Central memory CD8-positive, alpha-beta T cell (primary cell): ENCODE measurements around the gene RAB9A.
A peak's percentile ranks its signal among the peaks of the same experiment; 100 is the strongest.
"Not testable (repeated sequence)": the region's sequence is repeated elsewhere in the genome, so short reads cannot be mapped to it uniquely, and the experiment has no call there.

Source experiments
- ATAC-seq: fragments of 150-1000 bp; cut with Tn5 transposase; replicated peaks from 2 replicates; pipeline ENCODE4 v1.10.0; 2022; ENCODE audit warnings: mild to moderate bottlenecking, moderate FRiP score, moderate number of reproducible peaks; ENCODE audit not compliant: poor library complexity, severe bottlenecking; ENCODE audit errors: extremely low read depth
- DNase-seq, 2 donors: peaks; one replicate each; pipeline ENCODE4 v3.0.0; 2021; ENCODE audit warnings: low spot score in 2 of 2
- H3K27ac Mint-ChIP-seq: one replicate; pipeline ENCODE4 v1.8.0; 2022; ENCODE audit warnings: low read depth, mild to moderate bottlenecking, moderate library complexity, mixed read lengths
- H3K27me3 Mint-ChIP-seq: one replicate; pipeline ENCODE4 v1.8.0; 2022; ENCODE audit warnings: mixed read lengths
- H3K36me3 Mint-ChIP-seq: one replicate; pipeline ENCODE4 v1.8.0; 2022; ENCODE audit warnings: mild to moderate bottlenecking, moderate library complexity, mixed read lengths; ENCODE audit not compliant: insufficient read depth
- H3K4me1 Mint-ChIP-seq: one replicate; pipeline ENCODE4 v1.8.0; 2022; ENCODE audit warnings: mixed read lengths
- H3K4me3 Mint-ChIP-seq: one replicate; pipeline ENCODE4 v1.8.0; 2022; ENCODE audit warnings: mild to moderate bottlenecking, moderate library complexity, mixed read lengths
- H3K9me3 Mint-ChIP-seq: one replicate; pipeline ENCODE4 v1.8.0; 2022; ENCODE audit warnings: mixed read lengths

Gene RAB9A

DNA sequence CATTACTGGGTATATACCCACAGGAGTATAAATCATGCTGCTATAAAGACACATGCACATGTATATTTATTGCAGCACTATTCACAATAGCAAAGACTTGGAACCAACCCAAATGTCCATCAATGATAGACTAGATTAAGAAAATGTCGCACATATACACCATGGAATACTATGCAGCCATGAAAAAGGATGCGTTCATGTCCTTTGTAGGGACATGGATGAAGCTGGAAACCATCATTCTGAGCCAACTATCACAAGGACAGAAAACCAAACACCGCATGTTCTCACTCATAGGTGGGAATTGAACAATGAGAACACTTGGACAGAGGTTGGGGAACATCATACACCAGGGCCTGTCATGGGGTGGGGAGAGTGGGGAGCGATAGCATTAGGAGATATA, 9.2 kb upstream of the RAB9A start:
- H3K27ac Mint-ChIP-seq, H3K9me3 Mint-ChIP-seq, H3K4me3 Mint-ChIP-seq, DNase-seq, H3K4me1 Mint-ChIP-seq, H3K27me3 Mint-ChIP-seq, H3K36me3 Mint-ChIP-seq, ATAC-seq: not testable (repeated sequence)

DNA sequence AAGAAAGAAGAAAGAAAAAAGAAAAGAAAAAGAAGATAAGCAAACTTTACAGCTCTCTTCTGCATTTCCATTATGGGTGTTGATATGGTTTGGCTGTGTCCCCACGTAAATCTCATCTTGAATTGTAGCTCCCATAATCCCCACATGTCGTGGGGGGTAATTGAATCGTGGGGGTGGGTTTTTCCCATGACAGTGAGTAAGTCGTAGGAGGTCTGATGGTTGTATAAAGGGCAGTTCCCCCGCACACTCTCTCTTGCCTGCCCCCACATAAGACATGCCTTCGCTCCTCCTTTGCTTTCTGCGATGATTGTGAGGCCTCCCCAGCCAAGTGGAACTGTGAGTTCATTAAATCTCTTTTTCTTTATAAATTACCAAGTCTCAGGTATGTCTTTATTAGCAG, 7.3 kb upstream of the RAB9A start:
- ATAC-seq (no peak), DNase-seq (no peak)
- peaks cover 9% of the 10 kb centered on the region for H3K4me1 Mint-ChIP-seq
- peaks cover 5% of the 10 kb centered on the region for H3K36me3 Mint-ChIP-seq
- no peak overlapping the region for H3K27ac Mint-ChIP-seq
- no peaks in the 10 kb centered on the region for H3K27me3 Mint-ChIP-seq
- no peak overlapping the region for H3K4me3 Mint-ChIP-seq
- H3K9me3 Mint-ChIP-seq = no peaks in the 10 kb centered on the region

GRCh38 chrX:13684361-13684760, 4.6 kb upstream of the RAB9A start:
- Mint-ChIP-seq H3K4me3 (no peak overlapping the region), H3K36me3 (peaks cover 5% of the 10 kb centered on the region), H3K4me1 (peaks cover 15% of the 10 kb centered on the region), H3K9me3 (no peaks in the 10 kb centered on the region), H3K27me3 (no peaks in the 10 kb centered on the region), H3K27ac (peak overlapping the region; percentile 52)
- DNase-seq (no peak), ATAC-seq (no peak)

DNA sequence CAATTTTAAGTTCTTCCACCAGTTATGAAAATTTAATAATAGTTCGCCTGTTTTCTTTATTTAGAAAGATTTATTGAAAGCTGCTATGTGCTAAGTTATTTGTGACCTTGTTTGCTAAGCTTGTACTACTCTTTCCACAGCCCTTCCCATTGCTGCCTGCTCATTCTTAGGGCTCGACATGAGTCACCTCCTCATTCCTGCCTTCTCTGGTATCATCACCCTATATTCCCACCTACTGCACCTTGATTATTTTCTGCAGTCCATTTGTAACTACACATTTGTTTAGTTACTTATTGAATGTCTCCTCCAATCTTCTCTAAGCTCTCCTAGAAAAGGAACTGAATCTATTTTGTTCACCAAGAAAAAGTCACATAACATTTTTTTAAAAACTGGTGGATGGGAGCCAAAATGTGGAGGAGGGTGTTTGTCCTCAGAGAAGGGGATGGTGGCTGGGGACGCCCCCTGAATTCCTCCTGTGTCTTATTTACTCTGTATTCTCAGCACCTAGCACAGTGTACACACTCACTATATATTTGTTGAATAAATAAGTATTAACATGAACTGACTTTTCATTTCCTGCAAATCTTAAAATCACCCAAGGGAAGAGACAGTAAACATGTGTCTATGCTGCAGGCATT, 3.7 kb upstream of the RAB9A start:
- Mint-ChIP-seq H3K4me1 (peaks cover 16% of the 10 kb centered on the region), H3K27me3 (no peaks in the 10 kb centered on the region), H3K4me3 (no peak overlapping the region), H3K36me3 (peaks cover 3% of the 10 kb centered on the region), H3K27ac (peak overlapping the region; percentile 52), H3K9me3 (no peaks in the 10 kb centered on the region)
- DNase-seq = no peak
- ATAC-seq = no peak

DNA sequence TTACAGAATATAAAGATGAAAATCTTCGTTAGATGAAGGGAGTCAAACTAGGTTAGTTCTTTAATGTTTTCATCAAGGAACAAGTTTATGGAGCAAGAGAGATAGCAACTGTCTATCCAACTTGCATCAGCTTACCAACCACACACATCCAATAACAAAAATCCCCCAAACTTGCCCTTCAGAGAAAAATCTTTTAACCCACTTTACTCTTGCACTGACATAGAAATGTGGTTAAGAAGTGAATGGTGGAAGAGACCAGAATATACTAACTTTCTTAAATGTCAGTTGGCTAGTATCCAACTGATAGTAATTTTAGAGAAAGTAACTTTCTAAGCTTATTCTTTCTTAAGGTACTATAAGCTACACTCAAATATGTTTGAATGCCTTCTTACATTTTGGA, 1.7 kb upstream of the RAB9A start:
- no peaks in the 10 kb centered on the region for H3K9me3 Mint-ChIP-seq
- no peak overlapping the region for H3K4me3 Mint-ChIP-seq
- H3K36me3 Mint-ChIP-seq = peaks cover 3% of the 10 kb centered on the region
- ATAC-seq (no peak), DNase-seq (no peak)
- H3K4me1 Mint-ChIP-seq = peaks cover 24% of the 10 kb centered on the region
- H3K27ac Mint-ChIP-seq = no peak overlapping the region
- H3K27me3 Mint-ChIP-seq = no peaks in the 10 kb centered on the region

DNA sequence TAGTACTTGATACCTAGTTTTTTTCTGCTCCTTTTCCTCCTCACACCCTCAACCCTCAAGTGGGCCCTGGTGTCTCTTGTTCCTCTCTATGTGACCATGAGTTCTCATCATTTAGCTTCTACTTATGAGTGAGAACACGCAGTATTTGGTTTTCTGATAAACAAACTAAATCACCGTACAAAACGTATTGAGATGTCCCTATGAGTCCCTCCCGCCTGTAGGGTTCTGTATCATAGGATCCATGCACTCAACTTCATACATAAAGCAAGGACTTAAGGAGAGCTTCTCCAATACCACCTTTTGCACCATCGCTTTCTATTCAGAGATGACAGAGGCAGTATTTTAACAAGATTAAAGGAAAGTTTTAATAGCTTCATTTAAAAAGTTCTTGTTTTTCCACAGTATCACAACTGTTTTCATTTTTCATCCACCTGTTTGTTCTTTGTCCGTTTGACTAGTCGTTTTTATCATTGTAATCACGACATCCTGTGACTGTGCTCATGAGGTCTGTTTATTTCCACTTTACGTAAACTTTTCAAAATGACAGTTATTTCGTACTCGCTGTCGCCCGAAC, 457 bp upstream of the RAB9A start:
- Mint-ChIP-seq H3K36me3 (peaks cover 6% of the 10 kb centered on the region), H3K4me1 (peaks cover 37% of the 10 kb centered on the region), H3K4me3 (peak overlapping the region; percentile 83), H3K27me3 (no peaks in the 10 kb centered on the region), H3K27ac (peak overlapping the region; percentile 83), H3K9me3 (no peaks in the 10 kb centered on the region)
- DNase-seq = no peak
- ATAC-seq = peak; percentile 30

DNA sequence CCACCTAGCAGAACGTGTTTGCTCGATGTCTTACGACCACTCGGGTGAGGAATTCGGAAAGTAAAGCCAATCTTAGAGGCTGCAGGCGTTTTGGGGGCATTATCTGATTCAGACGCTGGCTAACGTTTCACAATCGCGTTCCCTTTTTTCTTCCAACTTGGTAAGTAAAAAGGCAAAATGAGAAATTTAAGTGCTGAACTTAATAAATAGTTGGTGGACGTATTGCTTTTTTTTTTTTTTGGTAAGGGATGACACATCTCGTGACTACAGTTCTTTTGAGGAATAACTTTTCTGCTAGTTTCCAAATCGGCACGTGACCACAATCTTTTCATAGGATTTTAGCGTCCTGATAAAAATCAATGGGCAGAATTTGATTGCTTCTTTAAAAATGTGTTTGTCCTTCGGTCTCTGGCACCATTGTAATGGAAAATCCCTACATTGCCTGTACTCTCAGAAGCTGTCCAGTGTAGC, 848 bp downstream of the RAB9A start:
- Mint-ChIP-seq H3K9me3 (no peaks in the 10 kb centered on the region), H3K27me3 (no peaks in the 10 kb centered on the region), H3K4me1 (peaks cover 42% of the 10 kb centered on the region), H3K4me3 (peak overlapping the region; percentile 83), H3K36me3 (peaks cover 6% of the 10 kb centered on the region), H3K27ac (peak overlapping the region; percentile 83)
- ATAC-seq (no peak), DNase-seq (no peak)

GRCh38 chrX:13690836-13691235, 1.9 kb downstream of the RAB9A start:
- H3K36me3 Mint-ChIP-seq = peaks cover 6% of the 10 kb centered on the region
- H3K4me1 Mint-ChIP-seq = peaks cover 43% of the 10 kb centered on the region
- no peaks in the 10 kb centered on the region for H3K27me3 Mint-ChIP-seq
- ATAC-seq (no peak), DNase-seq (no peak)
- peak overlapping the region; percentile 83 for H3K4me3 Mint-ChIP-seq
- no peaks in the 10 kb centered on the region for H3K9me3 Mint-ChIP-seq
- H3K27ac Mint-ChIP-seq = peak overlapping the region; percentile 83

GRCh38 chrX:13691841-13692371, 3.0 kb downstream of the RAB9A start:
- DNase-seq (no peak), ATAC-seq (peak; percentile 17)
- H3K27me3 Mint-ChIP-seq = no peaks in the 10 kb centered on the region
- H3K36me3 Mint-ChIP-seq = peaks cover 6% of the 10 kb centered on the region
- peak overlapping the region; percentile 83 for H3K27ac Mint-ChIP-seq
- H3K9me3 Mint-ChIP-seq = no peaks in the 10 kb centered on the region
- peak overlapping the region; percentile 83 for H3K4me3 Mint-ChIP-seq
- peaks cover 50% of the 10 kb centered on the region for H3K4me1 Mint-ChIP-seq

GRCh38 chrX:13692771-13693231, 3.9 kb downstream of the RAB9A start:
- DNase-seq = no peak
- H3K4me1 Mint-ChIP-seq = peaks cover 56% of the 10 kb centered on the region
- peaks cover 10% of the 10 kb centered on the region for H3K36me3 Mint-ChIP-seq
- H3K9me3 Mint-ChIP-seq = no peaks in the 10 kb centered on the region
- no peaks in the 10 kb centered on the region for H3K27me3 Mint-ChIP-seq
- peak overlapping the region; percentile 83 for H3K27ac Mint-ChIP-seq
- ATAC-seq = no peak
- H3K4me3 Mint-ChIP-seq = peak overlapping the region; percentile 83

- no peak for DNase-seq
- Mint-ChIP-seq H3K4me3 (peak overlapping the region; percentile 83), H3K9me3 (no peaks in the 10 kb centered on the region), H3K27me3 (no peaks in the 10 kb centered on the region), H3K36me3 (peaks cover 7% of the 10 kb centered on the region), H3K27ac (peak overlapping the region; percentile 83), H3K4me1 (peaks cover 52% of the 10 kb centered on the region)
- no peak for ATAC-seq
Observed at GRCh38 chrX:13693341-13693961, 4.5 kb downstream of the RAB9A start.

GRCh38 chrX:13694359-13694758, 5.4 kb downstream of the RAB9A start:
- no peaks in the 10 kb centered on the region for H3K9me3 Mint-ChIP-seq
- no peaks in the 10 kb centered on the region for H3K27me3 Mint-ChIP-seq
- DNase-seq = no peak
- H3K27ac Mint-ChIP-seq = no peak overlapping the region
- H3K4me3 Mint-ChIP-seq = peak overlapping the region; percentile 35
- no peak for ATAC-seq
- peaks cover 7% of the 10 kb centered on the region for H3K36me3 Mint-ChIP-seq
- H3K4me1 Mint-ChIP-seq = peaks cover 55% of the 10 kb centered on the region

GRCh38 chrX:13694983-13695382, 6.1 kb downstream of the RAB9A start:
- DNase-seq (no peak), ATAC-seq (no peak)
- Mint-ChIP-seq H3K36me3 (peaks cover 8% of the 10 kb centered on the region), H3K4me3 (peak overlapping the region; percentile 35), H3K9me3 (no peaks in the 10 kb centered on the region), H3K4me1 (peaks cover 58% of the 10 kb centered on the region), H3K27ac (peak overlapping the region; percentile 5), H3K27me3 (no peaks in the 10 kb centered on the region)
